ENCODE data around the gene KRT26.

DNA sequence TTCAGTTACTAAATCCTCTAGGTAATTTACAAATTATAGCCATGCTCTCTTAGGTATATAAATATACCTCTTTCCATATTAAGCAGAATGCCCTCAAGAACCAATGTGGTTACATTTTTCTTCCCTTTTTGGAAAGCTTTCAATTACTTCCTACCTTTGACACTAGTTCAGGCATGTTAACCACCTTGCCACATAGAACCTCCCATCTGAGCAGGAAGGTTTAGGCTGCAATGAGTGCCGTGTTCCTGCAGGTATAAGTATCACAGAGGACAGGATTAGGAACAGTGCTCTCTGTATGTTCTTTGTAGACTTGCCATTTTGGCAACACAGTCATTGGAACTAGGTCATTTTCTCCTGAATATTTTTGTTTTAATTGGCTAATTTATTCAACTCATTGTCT lies 37.0 kb downstream of the KRT26 start:
- TF ChIP-seq, protein P1, sequence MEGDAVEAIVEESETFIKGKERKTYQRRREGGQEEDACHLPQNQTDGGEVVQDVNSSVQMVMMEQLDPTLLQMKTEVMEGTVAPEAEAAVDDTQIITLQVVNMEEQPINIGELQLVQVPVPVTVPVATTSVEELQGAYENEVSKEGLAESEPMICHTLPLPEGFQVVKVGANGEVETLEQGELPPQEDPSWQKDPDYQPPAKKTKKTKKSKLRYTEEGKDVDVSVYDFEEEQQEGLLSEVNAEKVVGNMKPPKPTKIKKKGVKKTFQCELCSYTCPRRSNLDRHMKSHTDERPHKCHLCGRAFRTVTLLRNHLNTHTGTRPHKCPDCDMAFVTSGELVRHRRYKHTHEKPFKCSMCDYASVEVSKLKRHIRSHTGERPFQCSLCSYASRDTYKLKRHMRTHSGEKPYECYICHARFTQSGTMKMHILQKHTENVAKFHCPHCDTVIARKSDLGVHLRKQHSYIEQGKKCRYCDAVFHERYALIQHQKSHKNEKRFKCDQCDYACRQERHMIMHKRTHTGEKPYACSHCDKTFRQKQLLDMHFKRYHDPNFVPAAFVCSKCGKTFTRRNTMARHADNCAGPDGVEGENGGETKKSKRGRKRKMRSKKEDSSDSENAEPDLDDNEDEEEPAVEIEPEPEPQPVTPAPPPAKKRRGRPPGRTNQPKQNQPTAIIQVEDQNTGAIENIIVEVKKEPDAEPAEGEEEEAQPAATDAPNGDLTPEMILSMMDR (IDR thresholded peaks at IDR 0.05), result no peak
- TF ChIP-seq EP300 (IDR thresholded peaks at IDR 0.05) (no peak), POLR2A (IDR thresholded peaks at IDR 0.05) (no peak)

All from ovary (tissue), 3 donors.